CD14-positive monocyte (primary cell): ENCODE measurements around the gene DLG1. TPM values are rescaled to one million over a fixed set of nuclear protein-coding genes. Genes with fewer than 3 reads are reported as not detected.

ENCODE experiments used
- DNase-seq, 3 donors: peaks; one replicate each; pipeline ENCODE4 v3.0.0-alpha.2; 2011 to 2022
- H2AFZ ChIP-seq: 2 replicates; pipeline ENCODE4 v1.6.0; 2012; ENCODE audit warnings: mild to moderate bottlenecking, low read depth, low read length, inconsistent platforms; ENCODE audit not compliant: insufficient read depth, poor library complexity, severe bottlenecking
- H3K27ac ChIP-seq, 2 donors: 1 replicate in 1 of 2; 2 replicates in 1 of 2; pipeline ENCODE4 v1.5.1; 2012 to 2013; ENCODE audit warnings: low read length in 2 of 2, control low read depth in 1 of 2, inconsistent platforms in 1 of 2, low read depth in 1 of 2, mild to moderate bottlenecking in 1 of 2
- H3K27me3 ChIP-seq, 2 donors: one replicate each; pipeline versions ENCODE4 v1.6.0 to v1.6.1; 2011 to 2013; ENCODE audit warnings: low read length in 2 of 2; ENCODE audit not compliant: control insufficient read depth in 2 of 2, insufficient read depth in 2 of 2
- H3K36me3 ChIP-seq, 2 donors: replicated peaks in 1 of 2; 1 replicate in 1 of 2; 2 replicates in 1 of 2; pipeline versions ENCODE4 v1.5.1 to v1.6.1; 2012 to 2013; ENCODE audit warnings: low read length in 2 of 2, control low read depth in 1 of 2, inconsistent platforms in 1 of 2, mild to moderate bottlenecking in 1 of 2; ENCODE audit not compliant: insufficient read depth in 2 of 2, control insufficient read depth in 1 of 2
- H3K4me1 ChIP-seq, 2 donors: 1 replicate in 1 of 2; 2 replicates in 1 of 2; pipeline versions ENCODE4 v1.5.1 to v1.6.1; 2012 to 2013; ENCODE audit warnings: low read length in 2 of 2, control low read depth in 1 of 2, inconsistent platforms in 1 of 2, mild to moderate bottlenecking in 1 of 2, moderate library complexity in 1 of 2; ENCODE audit not compliant: insufficient read depth in 2 of 2, control insufficient read depth in 1 of 2
- H3K4me2 ChIP-seq: replicated peaks from 2 replicates; pipeline ENCODE3; 2012; ENCODE audit warnings: low read length, moderate library complexity, mild to moderate bottlenecking; ENCODE audit not compliant: poor library complexity, severe bottlenecking; ENCODE audit errors: extremely low read depth
- H3K4me3 ChIP-seq, 3 experiments: fragments of 200-600 bp in 1 of 3; sonication (generic) in 1 of 3; replicated peaks in 1 of 3; 1 replicate in 2 of 3; 2 replicates in 1 of 3; pipeline ENCODE4 v1.5.1; 2011 to 2013; ENCODE audit warnings: low read length in 3 of 3, mild to moderate bottlenecking in 3 of 3, control low read depth in 2 of 3, low read depth in 2 of 3, inconsistent platforms in 1 of 3, moderate library complexity in 1 of 3
- H3K79me2 ChIP-seq: 2 replicates; pipeline ENCODE4 v1.6.0; 2012; ENCODE audit warnings: mild to moderate bottlenecking, control low read depth, inconsistent platforms, low read length, moderate library complexity; ENCODE audit not compliant: insufficient read depth
- H3K9ac ChIP-seq: 2 replicates; pipeline ENCODE4 v1.6.0; 2017; ENCODE audit warnings: low read length, mild to moderate bottlenecking; ENCODE audit not compliant: insufficient read depth, poor library complexity, severe bottlenecking
- H3K9me3 ChIP-seq, 2 donors: replicated peaks in 1 of 2; 1 replicate in 1 of 2; 2 replicates in 1 of 2; pipeline versions ENCODE4 v1.5.1 to v1.6.1; 2012 to 2013; ENCODE audit warnings: low read length in 2 of 2, control low read depth in 1 of 2; ENCODE audit not compliant: control insufficient read depth in 1 of 2, insufficient read depth in 1 of 2
- H4K20me1 ChIP-seq: 2 replicates; pipeline ENCODE4 v1.6.0; 2012; ENCODE audit warnings: mild to moderate bottlenecking, low read length, control low read depth, moderate library complexity; ENCODE audit not compliant: insufficient read depth
- H3K27ac Mint-ChIP-seq, 7 donors: one replicate each; pipeline ENCODE4 v1.8.0; 2020; ENCODE audit warnings: mild to moderate bottlenecking in 7 of 7, mixed read lengths in 7 of 7, moderate library complexity in 6 of 7, inconsistent platforms in 2 of 7
- H3K27me3 Mint-ChIP-seq, 3 donors: one replicate each; pipeline ENCODE4 v1.8.0; 2021 to 2022; ENCODE audit warnings: low read depth in 3 of 3, mild to moderate bottlenecking in 3 of 3, mixed read lengths in 3 of 3, moderate library complexity in 3 of 3, inconsistent platforms in 1 of 3
- H3K36me3 Mint-ChIP-seq, 2 donors: one replicate each; pipeline ENCODE4 v1.8.0; 2020; ENCODE audit warnings: mixed read lengths in 2 of 2, inconsistent platforms in 1 of 2, mild to moderate bottlenecking in 1 of 2
- H3K4me1 Mint-ChIP-seq: one replicate; pipeline ENCODE4 v1.8.0; 2020; ENCODE audit warnings: mild to moderate bottlenecking, mixed read lengths
- H3K4me3 Mint-ChIP-seq, 2 donors: one replicate each; pipeline ENCODE4 v1.8.0; 2020; ENCODE audit warnings: mild to moderate bottlenecking in 2 of 2, mixed read lengths in 2 of 2, moderate library complexity in 1 of 2
- H3K9me3 Mint-ChIP-seq, 7 donors: one replicate each; pipeline ENCODE4 v1.8.0; 2020 to 2022; ENCODE audit warnings: mixed read lengths in 7 of 7, mild to moderate bottlenecking in 6 of 7, moderate library complexity in 6 of 7, inconsistent platforms in 2 of 7
- CTCF ChIP-seq: fragments of 200-600 bp; IDR thresholded peaks from one replicate; pipeline ENCODE4 v1.8.0; 2022; ENCODE audit warnings: antibody characterized with exemption, mild to moderate bottlenecking
- WGBS: methylation state at CpG from one replicate; pipeline ENCODE4 v1.1.5; 2013; ENCODE audit warnings: missing lambda C conversion rate; ENCODE audit not compliant: insufficient coverage; 5-methylcytosine and 5-hydroxymethylcytosine counted together
- intact Hi-C, 2 donors: fragments of 100-400 bp; cut with micrococcal nuclease; formaldehyde crosslinking; loops; one replicate each; pipeline versions ENCODE4 v1.15.0 to v1.15.1; 2023
- polyA plus RNA-seq, 3 donors: library from polyadenylated mRNA; depleted of rRNA in 1 of 3; unstranded in 2 of 3; stranded (reverse) in 1 of 3; fragments of 300-500 nt in 2 of 3; fragments of >200 nt in 1 of 3; fragmentation: Illumina TruSeq in 2 of 3; gene quantifications; 1 replicate in 2 of 3; 2 replicates in 1 of 3; pipeline ENCODE4 v1.2.3, GENCODE V29; 2012 to 2021

DLG1 gene
- polyA plus RNA-seq, 3 donors: 6.5 to 21.9 (median 10.2) TPM

- Histone ChIP-seq H3K4me2 (no peak overlapping the region), H3K36me3 (peaks cover 4 to 77% of the 10 kb centered on the region in 2 donors), H3K9ac (no peak overlapping the region), H4K20me1 (no peaks in the 10 kb centered on the region), H3K4me3 (peak overlapping the region in 1 of 3 experiments; percentile 0), H3K9me3 (peaks cover 46 to 63% of the 10 kb centered on the region in 2 donors), H3K27me3 (no peaks in the 10 kb centered on the region), H2AFZ (no peak overlapping the region), H3K79me2 (peaks cover 54% of the 10 kb centered on the region), H3K4me1 (no peaks in the 10 kb centered on the region), H3K27ac (no peak overlapping the region)
- Mint-ChIP-seq H3K9me3 (peaks cover 40 to 66% (median 56%) of the 10 kb centered on the region in 7 donors), H3K36me3 (peaks cover 49 to 80% of the 10 kb centered on the region in 2 donors), H3K27me3 (no peaks in the 10 kb centered on the region), H3K4me1 (no peaks in the 10 kb centered on the region), H3K4me3 (no peak overlapping the region), H3K27ac (peak overlapping the region in 1 of 7 donors; percentile 21)
- WGBS: 100% methylated on average over 3 of the region's 4 CpGs
- intact Hi-C loops: no loop called here
- no peak for DNase-seq
- no peak for TF ChIP-seq CTCF
Measured at GRCh38 chr3:197248341-197248740, 50.1 kb downstream of the DLG1 start.

- Histone ChIP-seq H3K9ac (no peak overlapping the region), H3K36me3 (peaks cover 4 to 65% of the 10 kb centered on the region in 2 donors), H3K79me2 (peaks cover 56% of the 10 kb centered on the region), H3K27me3 (no peaks in the 10 kb centered on the region), H3K9me3 (peaks cover 46 to 83% of the 10 kb centered on the region in 2 donors), H4K20me1 (no peaks in the 10 kb centered on the region), H3K4me3 (no peak overlapping the region), H3K27ac (no peak overlapping the region), H3K4me1 (no peaks in the 10 kb centered on the region), H2AFZ (no peak overlapping the region), H3K4me2 (no peak overlapping the region)
- WGBS: 93% methylated on average over 3 of the region's 3 CpGs
- no peaks in the 10 kb centered on the region for H3K27me3 Mint-ChIP-seq
- H3K36me3 Mint-ChIP-seq: peaks cover 44 to 75% of the 10 kb centered on the region in 2 donors
- no peak for DNase-seq
- intact Hi-C loops: no loop called here
- no peak overlapping the region for H3K27ac Mint-ChIP-seq
- no peaks in the 10 kb centered on the region for H3K4me1 Mint-ChIP-seq
- H3K9me3 Mint-ChIP-seq: peaks cover 50 to 70% (median 66%) of the 10 kb centered on the region in 7 donors
- H3K4me3 Mint-ChIP-seq: no peak overlapping the region
- no peak for TF ChIP-seq CTCF
Measured at GRCh38 chr3:197244751-197245150, 53.7 kb downstream of the DLG1 start.
